NOMO-1 treated with dmso at 0.1 percent for 144 hours (cell line): ENCODE results near the gene METTL3.
"Not testable (repeated sequence)": the region's sequence is repeated elsewhere in the genome, so short reads cannot be mapped to it uniquely, and the experiment has no call there.

ENCODE experiments used
- DNase-seq: peaks from one replicate; lab custom pipeline; 2025; ENCODE audit not compliant: unreplicated experiment; lab: John Stamatoyannopoulos, UW

Gene METTL3

GRCh38 chr14:21510735-21511657 lies at the start of gene METTL3:
Gene METTL3, minus strand, starts transcription at chr14:21511340. Its CDS starts 117 bp downstream, at chr14:21511223.
- peak; percentile 97 for DNase-seq

GRCh38 chr14:21558703-21559170 lies 47.6 kb upstream of the METTL3 start:
- DNase-seq: no peak

GRCh38 chr14:21557084-21557901 lies 46.2 kb upstream of the METTL3 start:
- peak; percentile 11 for DNase-seq

GRCh38 chr14:21556378-21557083 lies 45.4 kb upstream of the METTL3 start:
- DNase-seq: no peak

GRCh38 chr14:21553266-21553665 lies 42.1 kb upstream of the METTL3 start:
- no peak for DNase-seq

- DNase-seq: not testable (repeated sequence)
Observed at GRCh38 chr14:21544588-21544987, 33.4 kb upstream of the METTL3 start.

GRCh38 chr14:21543963-21544362 lies 32.8 kb upstream of the METTL3 start:
- DNase-seq: no peak

- DNase-seq: no peak
Observed at GRCh38 chr14:21543521-21543960, 32.4 kb upstream of the METTL3 start.

GRCh38 chr14:21541413-21542074 lies 30.4 kb upstream of the METTL3 start:
- DNase-seq: no peak

GRCh38 chr14:21539189-21539940 lies 28.2 kb upstream of the METTL3 start:
- DNase-seq: no peak

- no peak for DNase-seq
Observed at GRCh38 chr14:21537090-21537424, 25.9 kb upstream of the METTL3 start.

GRCh38 chr14:21536418-21537089 lies 25.4 kb upstream of the METTL3 start:
- DNase-seq: no peak

GRCh38 chr14:21535545-21536417 lies 24.6 kb upstream of the METTL3 start:
- DNase-seq: no peak

GRCh38 chr14:21534576-21534975 lies 23.4 kb upstream of the METTL3 start:
- DNase-seq: peak; percentile 18

GRCh38 chr14:21533294-21533693 lies 22.2 kb upstream of the METTL3 start:
- DNase-seq: no peak

- no peak for DNase-seq
Observed at GRCh38 chr14:21529515-21529914, 18.4 kb upstream of the METTL3 start.

GRCh38 chr14:21528381-21529348 lies 17.5 kb upstream of the METTL3 start:
- no peak for DNase-seq
